PC-9 (cell line): Measurements from ENCODE around the gene BPIFB2. TPM values are rescaled to one million over a fixed set of nuclear protein-coding genes. Genes with fewer than 3 reads are reported as not detected.

Source experiments
- BruUV-seq: library from RNA; stranded (reverse); fragments of 400-500 nt; replicated peaks from 2 replicates; lab custom pipeline; 2021; lab: Mats Ljungman, UMichigan
- CTCF ChIA-PET: fragments of 300-600 bp; sonication (Branson Sonifier 250); formaldehyde crosslinking; loops from one replicate; lab custom pipeline; 2022; ENCODE audit warnings: antibody characterized with exemption; lab: Charles Lee
- POLR2A ChIA-PET: fragments of 300-600 bp; sonication (Branson Sonifier 250); formaldehyde crosslinking; loops from one replicate; lab custom pipeline; 2022; ENCODE audit warnings: antibody characterized with exemption; ENCODE audit not compliant: unreplicated experiment; lab: Charles Lee
- DNase-seq, 2 experiments: peaks; one replicate each; pipeline versions ENCODE4 v3.0.0 to v3.0.0-alpha.2; 2015 to 2022; ENCODE audit warnings: mixed read lengths in 1 of 2
- H2AFZ ChIP-seq: fragments of 200-600 bp; sonication (generic); 2 replicates; pipeline ENCODE4 v1.8.1; 2017; ENCODE audit warnings: antibody characterized with exemption
- H3F3A ChIP-seq: fragments of 200-600 bp; sonication (generic); 2 replicates; pipeline ENCODE4 v1.8.1; 2017; ENCODE audit warnings: antibody characterized with exemption, mild to moderate bottlenecking, low read depth; ENCODE audit not compliant: insufficient read depth
- H3K27ac ChIP-seq: fragments of 200-600 bp; sonication (generic); 2 replicates; pipeline ENCODE4 v1.6.1; 2016; ENCODE audit warnings: mixed run types
- H3K27me3 ChIP-seq: fragments of 200-600 bp; sonication (generic); 2 replicates; pipeline ENCODE4 v1.6.1; 2016; ENCODE audit warnings: low read depth, mixed run types; ENCODE audit not compliant: insufficient read depth
- H3K36me3 ChIP-seq: fragments of 200-600 bp; sonication (generic); 2 replicates; pipeline ENCODE4 v1.6.1; 2016; ENCODE audit warnings: low read depth, mixed run types
- H3K4me1 ChIP-seq: fragments of 200-600 bp; sonication (generic); replicated peaks from 2 replicates; pipeline ENCODE4 v1.6.1; 2016; ENCODE audit warnings: mixed run types; ENCODE audit not compliant: insufficient read depth
- H3K4me2 ChIP-seq: fragments of 200-600 bp; sonication (generic); 2 replicates; pipeline ENCODE4 v1.6.1; 2017; ENCODE audit warnings: mixed run types
- H3K4me3 ChIP-seq: fragments of 200-600 bp; sonication (generic); 2 replicates; pipeline ENCODE4 v1.6.1; 2016; ENCODE audit warnings: mixed run types
- H3K79me2 ChIP-seq: fragments of 200-600 bp; sonication (generic); 2 replicates; pipeline ENCODE4 v1.6.1; 2017; ENCODE audit warnings: low read depth, mixed run types
- H3K9me2 ChIP-seq: fragments of 200-600 bp; sonication (generic); 2 replicates; pipeline ENCODE4 v1.8.1; 2017; ENCODE audit warnings: mild to moderate bottlenecking; ENCODE audit not compliant: insufficient read depth
- H3K9me3 ChIP-seq: fragments of 200-600 bp; sonication (generic); 2 replicates; pipeline ENCODE4 v1.8.1; 2016; ENCODE audit warnings: low read depth; ENCODE audit not compliant: insufficient read depth
- H4K20me1 ChIP-seq: fragments of 200-600 bp; sonication (generic); 2 replicates; pipeline ENCODE4 v1.8.1; 2017; ENCODE audit not compliant: insufficient read depth
- EZH2 ChIP-seq: fragments of 200-600 bp; sonication (generic); IDR thresholded peaks from 2 replicates; pipeline ENCODE4 v1.8.0; 2017; ENCODE audit warnings: antibody characterized with exemption, low read depth
- intact Hi-C: fragments of 100-400 bp; cut with micrococcal nuclease; formaldehyde crosslinking; loops from one replicate; pipeline ENCODE4 v1.10.0; 2022; ENCODE audit not compliant: unreplicated experiment
- total RNA-seq: library from RNA; stranded (reverse); gene quantifications from 2 replicates; pipeline ENCODE4 v1.2.3, GENCODE V29; 2021
- TF ChIP-seq, protein P1 (sequence below): fragments of 200-600 bp; sonication (generic); conservative IDR thresholded peaks from 2 replicates; pipeline ENCODE4 v1.6.1; 2017; ENCODE audit warnings: mixed run types, antibody characterized with exemption, mild to moderate bottlenecking, moderate library complexity

The BPIFB2 gene
- total RNA-seq, 1 experiment from 2014 or later: not detected

DNA sequence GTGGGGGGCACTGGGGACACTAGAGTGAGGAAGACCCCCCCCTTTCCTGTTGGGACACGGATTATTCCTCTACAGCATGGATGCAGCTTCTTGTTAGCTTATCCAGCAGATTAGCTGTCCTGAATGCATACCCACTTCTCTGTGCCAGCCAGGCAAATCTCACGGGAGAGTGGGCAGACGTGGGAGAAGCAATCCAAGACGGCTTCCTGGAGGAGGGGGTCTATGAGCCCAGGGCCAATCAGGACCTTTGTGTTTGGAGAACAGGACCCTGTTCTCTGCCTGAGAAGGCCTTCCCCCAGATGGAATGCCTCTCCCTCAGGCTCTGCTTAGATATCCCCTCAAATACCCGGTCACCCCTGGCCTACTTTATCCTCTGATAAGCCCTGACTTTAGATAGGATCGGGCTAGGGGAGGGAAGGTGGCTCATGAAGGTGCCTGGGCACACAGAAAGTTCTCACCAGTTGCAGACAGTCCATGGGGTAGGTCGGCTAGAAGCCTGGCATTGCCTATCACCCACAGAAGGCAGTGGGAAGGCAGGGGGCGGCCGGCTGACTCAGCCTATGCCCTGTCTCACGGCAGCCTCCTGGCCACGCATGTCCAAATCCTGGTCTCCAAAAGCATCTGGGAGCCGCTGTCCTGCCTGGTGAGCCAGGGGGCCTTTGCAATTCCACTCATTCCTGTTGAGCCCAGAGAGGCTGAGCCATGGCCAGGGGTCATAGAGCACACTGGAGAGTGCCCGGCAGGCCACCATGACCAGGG, 38.0 kb upstream of the BPIFB2 start:
- POLR2A ChIA-PET: no interaction called here

DNA sequence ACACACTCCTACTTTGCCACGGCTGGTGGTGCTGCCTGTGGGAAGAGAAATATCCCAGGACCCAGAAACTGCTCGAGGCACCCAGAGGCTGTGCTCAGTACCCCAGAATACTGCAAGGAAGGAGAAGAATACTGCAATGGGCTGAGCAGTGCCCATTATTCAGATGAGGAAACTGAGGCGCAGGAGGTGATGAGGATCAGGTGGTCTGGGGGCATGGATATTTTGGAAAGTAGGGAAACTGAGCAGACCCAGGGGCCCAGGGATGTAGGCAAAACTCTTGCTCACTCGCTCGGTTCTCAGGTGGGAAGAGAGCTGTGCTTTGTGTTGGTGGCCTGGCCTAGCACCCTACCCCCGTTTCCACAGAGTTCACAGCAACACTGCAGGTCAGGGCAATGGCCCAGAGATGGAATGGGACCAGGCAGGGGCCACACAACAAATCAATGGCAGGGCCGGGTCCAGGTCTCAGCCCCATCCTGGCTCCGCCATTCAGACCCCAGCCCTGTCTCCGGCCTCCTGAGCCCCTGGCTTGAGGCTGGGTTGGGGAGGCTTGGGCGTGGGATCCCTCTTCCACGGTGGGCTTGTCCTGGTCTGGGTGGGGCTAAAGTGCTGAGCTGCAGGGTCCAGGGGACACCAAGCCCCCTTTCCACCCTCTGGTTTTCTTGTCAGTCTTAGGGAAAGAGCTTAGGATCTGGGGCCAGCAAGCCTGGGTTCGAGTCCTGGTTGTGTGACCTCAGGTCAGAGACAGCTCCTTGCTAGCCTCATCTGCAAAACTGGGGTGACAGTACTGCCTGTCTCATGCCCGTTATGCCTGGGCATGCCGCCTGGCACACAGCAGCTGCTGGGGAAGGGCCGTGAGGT, 37.2 kb upstream of the BPIFB2 start:
- no peak for TF ChIP-seq EZH2
- TF ChIP-seq, protein P1, sequence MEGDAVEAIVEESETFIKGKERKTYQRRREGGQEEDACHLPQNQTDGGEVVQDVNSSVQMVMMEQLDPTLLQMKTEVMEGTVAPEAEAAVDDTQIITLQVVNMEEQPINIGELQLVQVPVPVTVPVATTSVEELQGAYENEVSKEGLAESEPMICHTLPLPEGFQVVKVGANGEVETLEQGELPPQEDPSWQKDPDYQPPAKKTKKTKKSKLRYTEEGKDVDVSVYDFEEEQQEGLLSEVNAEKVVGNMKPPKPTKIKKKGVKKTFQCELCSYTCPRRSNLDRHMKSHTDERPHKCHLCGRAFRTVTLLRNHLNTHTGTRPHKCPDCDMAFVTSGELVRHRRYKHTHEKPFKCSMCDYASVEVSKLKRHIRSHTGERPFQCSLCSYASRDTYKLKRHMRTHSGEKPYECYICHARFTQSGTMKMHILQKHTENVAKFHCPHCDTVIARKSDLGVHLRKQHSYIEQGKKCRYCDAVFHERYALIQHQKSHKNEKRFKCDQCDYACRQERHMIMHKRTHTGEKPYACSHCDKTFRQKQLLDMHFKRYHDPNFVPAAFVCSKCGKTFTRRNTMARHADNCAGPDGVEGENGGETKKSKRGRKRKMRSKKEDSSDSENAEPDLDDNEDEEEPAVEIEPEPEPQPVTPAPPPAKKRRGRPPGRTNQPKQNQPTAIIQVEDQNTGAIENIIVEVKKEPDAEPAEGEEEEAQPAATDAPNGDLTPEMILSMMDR: no peak
- Histone ChIP-seq H4K20me1 (no peaks in the 10 kb centered on the region), H3K27ac (no peak overlapping the region), H3K9me3 (no peaks in the 10 kb centered on the region), H3K4me1 (no peaks in the 10 kb centered on the region), H3K9me2 (no peaks in the 10 kb centered on the region), H3K4me2 (no peak overlapping the region), H3K79me2 (no peaks in the 10 kb centered on the region), H3F3A (no peaks in the 10 kb centered on the region), H3K36me3 (no peaks in the 10 kb centered on the region), H2AFZ (no peak overlapping the region), H3K27me3 (peaks cover 74% of the 10 kb centered on the region), H3K4me3 (no peak overlapping the region)
- intact Hi-C loops: no loop called here
- BruUV-seq: no TSS peak
- CTCF ChIA-PET: no interaction called here
- POLR2A ChIA-PET: no interaction called here
- no peak for DNase-seq

More for the DNA sequence above, 38.0 kb upstream of the BPIFB2 start:
- CTCF ChIA-PET: no interaction called here
- Histone ChIP-seq H3K4me3 (no peak overlapping the region), H3K36me3 (no peaks in the 10 kb centered on the region), H3K79me2 (no peaks in the 10 kb centered on the region), H3K4me1 (no peaks in the 10 kb centered on the region), H3K27me3 (peaks cover 82% of the 10 kb centered on the region), H3K27ac (no peak overlapping the region), H3K9me3 (no peaks in the 10 kb centered on the region), H3K4me2 (no peak overlapping the region), H3K9me2 (no peaks in the 10 kb centered on the region), H3F3A (no peaks in the 10 kb centered on the region), H2AFZ (no peak overlapping the region), H4K20me1 (no peaks in the 10 kb centered on the region)
- TF ChIP-seq, protein P1: no peak
- no peak for TF ChIP-seq EZH2
- intact Hi-C loops: no loop called here
- BruUV-seq: no TSS peak
- no peak for DNase-seq

DNA sequence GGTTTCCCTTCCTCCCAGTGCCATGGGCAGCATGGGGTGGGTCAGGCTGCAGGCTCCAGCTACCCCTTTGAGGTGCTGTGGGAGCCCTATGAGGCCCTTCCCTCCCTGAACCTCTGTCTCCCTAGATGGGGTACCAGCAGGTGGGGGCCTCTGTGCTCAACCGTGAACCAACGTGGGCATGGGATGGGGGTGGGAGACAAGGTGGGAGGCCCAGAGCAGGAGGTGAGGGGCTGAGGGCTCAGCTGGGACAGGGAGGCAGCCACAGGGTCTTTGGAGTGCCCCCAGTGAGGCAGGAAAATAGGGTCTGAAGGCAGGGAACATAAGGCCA, 36.6 kb upstream of the BPIFB2 start:
- Histone ChIP-seq H2AFZ (no peak overlapping the region), H3K27me3 (peaks cover 74% of the 10 kb centered on the region), H3K9me3 (no peaks in the 10 kb centered on the region), H3K9me2 (no peaks in the 10 kb centered on the region), H3F3A (no peaks in the 10 kb centered on the region), H3K4me2 (no peak overlapping the region), H3K4me1 (no peaks in the 10 kb centered on the region), H4K20me1 (no peaks in the 10 kb centered on the region), H3K79me2 (no peaks in the 10 kb centered on the region), H3K36me3 (no peaks in the 10 kb centered on the region), H3K4me3 (no peak overlapping the region), H3K27ac (no peak overlapping the region)
- TF ChIP-seq, protein P1: no peak
- no peak for TF ChIP-seq EZH2
- ChIA-PET CTCF (no interaction called here), POLR2A (no interaction called here)
- DNase-seq: no peak
- BruUV-seq: no TSS peak
- intact Hi-C loops: no loop called here
